ENCODE data around the gene INPP5K.

DNA sequence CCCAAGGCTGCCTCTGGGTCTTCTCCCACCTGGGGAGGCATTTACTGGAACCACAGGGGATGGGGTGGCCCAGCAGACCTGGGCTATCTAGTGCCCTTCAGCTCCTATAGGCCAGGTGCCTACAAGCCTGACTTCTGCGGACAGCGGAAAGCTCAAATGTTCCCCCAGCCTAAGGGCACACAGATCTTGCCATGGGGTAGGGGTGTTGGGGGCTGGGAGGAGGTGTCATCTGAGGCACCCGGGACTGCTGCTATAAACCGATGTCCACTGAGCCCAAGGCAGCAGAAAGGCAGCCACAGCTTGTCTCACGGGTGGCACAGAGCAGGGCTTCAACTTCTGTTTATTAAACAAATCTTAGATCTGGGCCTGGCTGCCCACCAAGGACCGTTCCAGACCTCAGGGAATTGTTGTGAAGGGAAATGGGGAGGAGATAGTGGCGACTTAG, 27.6 kb downstream of the INPP5K start:
- TF ChIP-seq ZNF274 (IDR thresholded peaks at IDR 0.05; ENCODE audit: insufficient read depth, insufficient read length) (no peak), SP1 (IDR thresholded peaks at IDR 0.05; ENCODE audit: low read depth, low read length) (no peak), ASH2L (IDR thresholded peaks at IDR 0.05; ENCODE audit: borderline replicate concordance, low read depth) (no peak), RB1 (IDR thresholded peaks at IDR 0.05; ENCODE audit: borderline replicate concordance) (no peak), NR2C2 (IDR thresholded peaks at IDR 0.05; ENCODE audit: borderline replicate concordance, control insufficient read depth, insufficient read length, low read depth) (no peak), POLR2AphosphoS5 (IDR thresholded peaks at IDR 0.05; ENCODE audit: low read length) (no peak), CEBPB (IDR thresholded peaks at IDR 0.05; ENCODE audit: borderline replicate concordance in 1 of 2, low read depth in 2 of 2, low read length in 2 of 2) (no peak)
- TF ChIP-seq, protein P1, sequence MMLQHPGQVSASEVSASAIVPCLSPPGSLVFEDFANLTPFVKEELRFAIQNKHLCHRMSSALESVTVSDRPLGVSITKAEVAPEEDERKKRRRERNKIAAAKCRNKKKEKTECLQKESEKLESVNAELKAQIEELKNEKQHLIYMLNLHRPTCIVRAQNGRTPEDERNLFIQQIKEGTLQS (IDR thresholded peaks at IDR 0.05; ENCODE audit: borderline replicate concordance, extremely low read depth, low read depth, low read length): no peak
